RWPE1 (cell line): ENCODE results near the gene TOP3B.

Source experiments
- CTCF ChIA-PET: fragments of 350-600 bp; sonication (Branson Sonifier 250); formaldehyde crosslinking; extraction: SDS; loops from one replicate; lab custom pipeline; 2021; lab: Yijun Ruan, JAX
- POLR2A ChIA-PET: fragments of 400-600 bp; formaldehyde crosslinking; extraction: SDS; loops from one replicate; lab custom pipeline; 2020; ENCODE audit warnings: antibody characterized with exemption; ENCODE audit not compliant: low non-redundant PET; lab: Yijun Ruan, JAX
- DNase-seq: peaks from one replicate; pipeline ENCODE4 v3.0.0; 2012; ENCODE audit warnings: low spot score
- H3K27ac ChIP-seq: fragments of 450-650 bp; 2 replicates; pipeline ENCODE4 v1.5.1; 2017
- CTCF ChIP-seq: fragments of 450-650 bp; conservative IDR thresholded peaks from 2 replicates; pipeline ENCODE4 v1.5.1; 2017; ENCODE audit warnings: low read depth, mild to moderate bottlenecking

TOP3B gene

GRCh38 chr22:22011964-22012363 lies 29.4 kb upstream of the TOP3B start:
- no peak for DNase-seq
- no peak overlapping the region for H3K27ac ChIP-seq
- ChIA-PET CTCF (no interaction called here), POLR2A (no interaction called here)
- TF ChIP-seq CTCF = no peak

GRCh38 chr22:22010358-22010757 lies 27.8 kb upstream of the TOP3B start:
- POLR2A ChIA-PET = no interaction called here
- no peak for DNase-seq
- no peak overlapping the region for H3K27ac ChIP-seq
- no peak for TF ChIP-seq CTCF
- CTCF ChIA-PET = interaction anchor here (1.0 kb wide), 1 partner anchor 191 kb away, joined by 3 read pairs; no protein-coding TSS in a partner anchor

- DNase-seq = peak; percentile 5
- POLR2A ChIA-PET = no interaction called here
- H3K27ac ChIP-seq = no peak overlapping the region
- CTCF ChIA-PET = interaction anchor here (1.0 kb wide), 1 partner anchor 192 kb away, joined by 3 read pairs; no protein-coding TSS in a partner anchor
- no peak for TF ChIP-seq CTCF
Observed at GRCh38 chr22:22009661-22010060, 27.1 kb upstream of the TOP3B start.

- H3K27ac ChIP-seq = no peak overlapping the region
- no peak for DNase-seq
- ChIA-PET POLR2A (no interaction called here), CTCF (interaction anchor here (0.7 kb wide), 1 partner anchor 8 kb away, joined by 4 read pairs; no protein-coding TSS in a partner anchor)
- TF ChIP-seq CTCF = no peak
Observed at GRCh38 chr22:22006596-22006990, 24.0 kb upstream of the TOP3B start.

- no peak for DNase-seq
- ChIA-PET CTCF (interaction anchor here (0.7 kb wide), 1 partner anchor 9 kb away, joined by 4 read pairs; no protein-coding TSS in a partner anchor), POLR2A (no interaction called here)
- H3K27ac ChIP-seq = no peak overlapping the region
- TF ChIP-seq CTCF = no peak
Observed at GRCh38 chr22:22005945-22006595, 23.5 kb upstream of the TOP3B start.

- DNase-seq = no peak
- ChIA-PET POLR2A (no interaction called here), CTCF (no interaction called here)
- no peak overlapping the region for H3K27ac ChIP-seq
- TF ChIP-seq CTCF = no peak
Observed at GRCh38 chr22:22003233-22003632, 20.6 kb upstream of the TOP3B start.
